NCI-H446 treated with DMSO at 0.1 percent for 48 hours (cell line): ENCODE data around the gene SPACDR.

ENCODE experiments used
- DNase-seq: peaks from one replicate; lab custom pipeline; 2025; lab: John Stamatoyannopoulos, UW

The SPACDR gene

DNA sequence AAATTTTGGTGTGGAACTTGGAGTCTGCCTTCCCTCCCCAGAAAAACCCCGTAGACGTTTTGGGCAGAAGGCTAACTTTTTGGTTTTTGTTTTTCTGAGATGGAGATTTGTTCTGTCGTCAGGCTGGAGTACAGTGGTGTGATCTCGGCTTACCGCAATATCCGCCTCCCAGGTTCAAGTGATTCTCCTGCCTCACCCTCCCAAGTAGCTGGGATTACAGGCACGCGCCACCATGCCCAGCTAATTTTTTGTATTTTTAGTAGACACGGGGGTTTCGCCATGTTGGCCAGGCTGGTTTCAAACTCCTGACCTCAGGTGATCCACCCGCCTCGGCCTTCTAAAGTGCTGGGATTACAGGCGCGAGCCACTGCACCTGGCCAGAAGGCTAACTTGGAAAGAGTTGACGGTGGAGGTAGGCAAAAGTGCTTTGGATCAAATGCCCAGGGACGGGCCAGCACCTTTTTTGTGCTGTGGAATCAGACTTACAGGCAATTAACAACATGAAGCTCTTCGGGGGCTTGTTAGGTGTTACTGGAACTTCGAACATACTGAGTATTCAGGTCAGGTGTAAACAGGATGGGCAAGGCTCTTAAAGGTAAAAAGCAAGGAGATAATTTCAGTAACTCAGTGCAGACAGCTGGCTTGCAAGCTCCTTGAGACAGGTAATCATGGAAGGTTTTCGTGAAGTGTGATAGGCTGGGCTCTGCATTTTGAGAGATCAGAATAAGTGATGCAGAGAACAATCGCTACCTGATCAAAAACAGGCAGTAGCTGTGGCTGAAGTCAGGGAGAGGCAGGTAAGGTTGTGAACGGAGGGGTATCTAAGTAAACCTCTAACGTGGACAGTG is 29.5 kb downstream of the SPACDR start:
- no peak for DNase-seq

GRCh38 chr7:100433592-100434296 is 30.3 kb downstream of the SPACDR start:
- no peak for DNase-seq

- no peak for DNase-seq
These were observed 30.8 kb downstream of the SPACDR start for GRCh38 chr7:100433276-100433591.

GRCh38 chr7:100432621-100433275 is 31.3 kb downstream of the SPACDR start:
- DNase-seq = no peak

GRCh38 chr7:100432053-100432452 is 32.0 kb downstream of the SPACDR start:
- no peak for DNase-seq

DNA sequence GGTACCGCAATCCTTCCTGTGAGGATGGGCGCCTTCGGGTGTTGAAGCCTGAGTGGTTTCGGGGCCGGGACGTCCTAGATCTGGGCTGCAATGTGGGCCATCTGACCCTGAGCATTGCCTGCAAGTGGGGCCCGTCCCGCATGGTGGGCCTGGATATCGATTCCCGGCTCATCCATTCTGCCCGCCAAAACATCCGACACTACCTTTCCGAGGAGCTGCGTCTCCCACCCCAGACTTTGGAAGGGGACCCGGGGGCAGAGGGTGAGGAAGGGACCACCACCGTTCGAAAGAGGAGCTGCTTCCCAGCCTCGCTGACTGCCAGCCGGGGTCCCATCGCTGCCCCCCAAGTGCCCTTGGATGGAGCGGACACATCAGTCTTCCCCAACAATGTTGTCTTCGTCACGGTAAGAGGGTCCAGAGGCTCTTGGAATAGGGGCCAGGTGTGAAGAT is 32.7 kb downstream of the SPACDR start:
- no peak for DNase-seq

DNA sequence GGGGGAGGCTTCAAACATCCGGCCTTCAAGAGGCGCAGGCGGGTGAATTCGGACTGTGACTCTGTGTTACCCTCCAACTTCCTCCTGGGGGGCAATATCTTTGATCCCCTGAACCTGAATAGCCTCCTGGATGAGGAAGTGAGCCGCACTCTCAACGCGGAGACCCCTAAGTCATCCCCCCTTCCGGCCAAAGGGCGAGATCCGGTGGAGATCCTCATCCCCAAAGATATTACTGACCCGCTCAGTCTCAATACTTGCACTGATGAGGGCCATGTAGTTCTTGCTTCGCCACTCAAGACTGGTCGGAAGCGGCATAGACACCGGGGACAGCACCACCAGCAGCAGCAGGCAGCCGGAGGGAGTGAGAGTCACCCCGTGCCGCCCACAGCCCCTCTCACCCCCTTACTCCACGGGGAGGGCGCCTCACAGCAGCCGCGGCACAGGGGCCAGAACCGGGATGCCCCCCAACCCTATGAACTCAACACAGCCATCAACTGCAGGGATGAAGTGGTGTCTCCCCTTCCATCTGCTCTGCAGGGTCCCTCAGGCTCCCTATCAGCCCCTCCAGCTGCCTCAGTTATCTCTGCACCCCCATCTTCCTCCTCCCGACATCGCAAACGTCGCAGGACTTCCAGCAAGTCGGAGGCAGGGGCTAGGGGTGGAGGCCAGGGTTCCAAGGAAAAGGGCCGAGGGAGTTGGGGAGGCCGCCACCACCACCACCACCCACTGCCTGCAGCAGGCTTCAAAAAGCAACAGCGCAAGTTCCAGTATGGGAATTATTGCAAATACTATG is 33.4 kb downstream of the SPACDR start:
- DNase-seq = no peak

GRCh38 chr7:100429637-100430492 is 34.2 kb downstream of the SPACDR start, which contains the start of gene MEPCE:
Gene MEPCE (plus strand): TSS chr7:100429831. CDS start chr7:100430019, 188 bp downstream.
- DNase-seq = peak; percentile 91

DNA sequence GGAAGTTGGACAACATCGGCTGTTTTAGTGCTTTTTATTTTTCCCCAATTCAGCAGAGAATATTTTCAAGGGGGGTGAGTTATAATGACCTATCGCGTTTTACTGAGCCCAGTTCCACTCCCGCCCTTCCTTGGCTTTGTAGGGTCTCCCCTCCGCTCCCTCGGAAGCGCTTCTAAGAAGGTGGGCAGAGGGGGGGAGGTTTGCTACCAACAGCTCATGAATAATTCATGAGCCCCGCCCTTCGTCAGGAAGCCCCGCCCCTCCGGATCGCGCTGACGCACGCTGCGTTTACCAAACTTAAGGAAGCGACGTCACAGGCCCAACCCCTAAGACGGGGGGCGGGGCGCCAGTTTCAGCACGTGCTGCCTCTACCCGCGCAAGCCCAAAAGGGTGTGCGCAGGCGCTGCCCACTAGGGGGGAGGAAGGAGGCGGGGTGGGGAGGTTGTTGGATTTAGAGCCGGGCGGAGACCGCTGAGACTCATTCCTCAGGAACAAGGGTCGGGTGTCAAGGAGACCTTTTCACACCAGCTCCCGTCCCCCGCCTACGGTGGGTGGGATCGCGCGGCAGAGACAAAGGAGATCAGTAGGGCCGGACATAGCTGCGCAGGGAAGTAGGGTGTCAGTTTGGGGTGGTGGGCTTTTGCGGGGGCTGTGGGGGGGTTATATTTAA is 35.0 kb downstream of the SPACDR start:
- peak; percentile 98 for DNase-seq

DNA sequence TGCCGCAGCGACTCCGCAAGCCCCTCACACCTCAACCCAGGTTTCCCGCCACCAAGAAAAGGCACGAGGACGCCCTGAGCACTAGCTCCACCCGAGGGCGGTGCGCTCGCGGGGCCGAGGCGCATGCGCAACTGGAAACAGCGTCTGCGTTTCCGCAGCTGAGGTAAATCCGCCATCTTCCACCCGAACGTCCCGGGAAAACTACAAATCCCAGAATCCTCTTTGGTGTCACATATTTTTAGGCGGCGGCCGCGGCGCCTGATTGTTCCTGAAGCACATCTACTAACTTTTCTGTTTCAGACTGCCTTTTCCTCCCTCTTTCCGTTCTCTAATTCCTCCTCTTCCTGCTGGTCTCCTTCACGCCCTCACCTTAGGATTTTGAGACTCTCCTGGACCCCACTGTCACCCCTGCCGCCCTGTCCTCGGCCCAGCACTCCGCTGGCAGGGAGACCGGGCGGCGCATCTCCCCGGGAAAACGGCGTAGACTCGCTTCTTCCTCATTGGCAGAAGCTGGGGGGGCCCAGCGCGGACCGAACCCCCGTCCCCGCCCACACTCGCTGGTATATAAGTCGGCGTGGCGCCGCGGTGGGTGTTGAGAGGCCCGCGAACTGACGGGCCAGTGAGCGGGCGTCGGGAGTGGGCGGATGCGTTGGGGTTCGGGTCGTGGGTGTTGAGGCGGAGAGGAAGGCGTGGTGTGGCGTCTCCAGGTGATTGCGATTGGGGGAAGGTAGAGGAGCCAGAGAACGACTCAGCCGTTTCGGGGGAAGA is 35.7 kb downstream of the SPACDR start, which contains the start of gene ZCWPW1:
Gene ZCWPW1, minus strand, starts transcription at position 505 of the 768 bp plus-strand sequence. CDS start 8,054 bp downstream, outside the sequence.
- peak; percentile 84 for DNase-seq

GRCh38 chr7:100427762-100428198 is 36.3 kb downstream of the SPACDR start:
- no peak for DNase-seq

- no peak for DNase-seq
These were observed 37.5 kb downstream of the SPACDR start for GRCh38 chr7:100426516-100426915.

DNA sequence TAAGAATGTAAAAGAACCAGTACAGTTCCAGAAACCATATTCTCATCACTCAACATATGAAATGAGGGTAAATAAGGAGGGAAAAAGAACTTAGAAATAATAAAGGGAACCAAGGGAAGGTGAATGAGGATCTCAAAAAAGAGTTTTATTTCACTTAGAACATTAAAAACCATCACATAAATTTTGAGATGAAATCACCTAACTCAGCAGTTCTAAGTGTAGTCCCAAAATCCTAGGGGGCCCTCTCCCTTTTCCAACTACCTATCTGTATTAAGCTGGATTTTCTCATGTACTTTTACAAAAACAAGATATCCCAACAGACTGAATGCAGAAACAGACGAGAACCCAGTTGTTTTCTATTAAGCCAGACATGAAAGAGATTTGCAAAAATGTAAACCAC is 38.7 kb downstream of the SPACDR start:
- no peak for DNase-seq

- DNase-seq = no peak
These were observed 40.7 kb downstream of the SPACDR start for GRCh38 chr7:100423315-100423714.

- no peak for DNase-seq
These were observed 44.3 kb downstream of the SPACDR start for GRCh38 chr7:100419660-100420226.

DNA sequence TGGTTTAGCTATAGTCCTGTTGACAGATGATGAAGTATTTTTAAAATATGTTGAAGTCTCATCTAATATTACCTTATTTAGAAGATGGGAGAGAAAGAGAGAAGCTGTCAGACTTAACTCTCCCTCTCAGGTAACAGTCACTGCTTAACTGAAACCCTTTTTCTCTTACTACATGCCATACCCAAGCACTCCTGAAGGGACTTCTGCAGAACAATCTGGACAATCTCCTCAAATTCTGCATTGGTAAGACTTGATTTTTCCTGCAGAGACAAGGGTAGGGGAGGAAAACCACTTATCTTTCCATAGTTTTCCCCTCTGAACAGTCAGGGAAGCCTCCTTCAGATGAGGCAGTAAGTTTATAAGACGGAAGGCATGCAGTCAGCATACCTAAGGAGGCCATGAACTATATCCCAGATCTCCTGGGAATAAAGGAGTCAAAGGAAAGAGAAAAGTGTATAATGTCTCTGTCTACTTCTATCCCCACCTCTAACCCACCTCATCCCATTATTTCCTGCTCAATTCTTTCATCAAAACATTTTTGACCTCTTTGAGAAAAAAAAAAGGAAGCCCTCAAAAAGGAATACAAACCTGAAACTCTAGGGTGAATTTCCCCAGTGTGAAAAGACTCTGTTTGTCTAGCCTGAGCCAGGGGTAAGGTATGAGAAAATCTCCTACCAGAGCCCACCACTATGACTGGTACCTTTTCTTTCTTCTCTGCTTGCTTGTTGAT is 45.0 kb downstream of the SPACDR start:
- DNase-seq = no peak

DNA sequence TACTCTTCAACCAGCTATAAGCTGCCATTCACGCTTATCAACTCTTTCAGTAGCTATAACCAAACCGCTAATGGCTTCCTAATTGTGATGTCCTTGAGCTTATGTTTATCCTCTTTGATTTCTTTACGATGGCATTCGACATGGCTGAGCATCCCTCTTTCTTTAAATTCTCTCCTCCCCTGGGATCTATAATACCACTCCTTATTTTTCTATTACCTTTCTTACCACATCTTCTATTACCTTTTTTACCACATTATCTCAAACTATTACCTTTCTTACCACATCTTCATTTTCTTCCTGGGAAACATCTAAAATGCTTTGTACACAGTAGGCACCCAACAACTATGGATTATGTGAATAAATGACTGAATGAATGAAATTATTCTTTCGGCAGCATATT is 48.6 kb downstream of the SPACDR start:
- DNase-seq = no peak

DNA sequence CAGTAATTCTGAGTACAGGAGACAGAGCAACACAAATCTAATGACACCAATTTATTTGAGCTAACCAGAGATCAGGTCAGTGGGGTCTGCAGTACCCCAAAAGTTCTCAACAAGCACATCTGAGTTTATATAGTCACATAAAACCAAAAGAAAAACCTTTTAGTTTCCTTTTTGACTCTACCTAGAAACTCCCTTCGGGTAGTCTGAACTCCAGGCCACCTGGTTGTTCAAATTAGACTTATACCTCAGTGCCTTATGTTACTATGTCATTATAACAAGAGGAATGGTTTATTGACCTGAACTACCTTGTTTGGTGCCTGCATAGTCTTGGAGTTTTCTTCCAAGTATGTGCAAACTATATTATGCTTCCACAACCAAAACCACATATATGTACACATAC is 50.2 kb downstream of the SPACDR start:
- no peak for DNase-seq
